Stomach (tissue), 9 donors: ENCODE measurements around the gene TCN2. TPM values are rescaled to one million over a fixed set of nuclear protein-coding genes. Genes with fewer than 3 reads are reported as not detected.

Experiments
- DNase-seq, 2 donors: peaks; one replicate each; pipeline versions ENCODE4 v3.0.0 to v3.0.0-alpha.2; 2013 to 2019
- H3K27ac ChIP-seq, 5 donors: fragments of 200-600 bp in 4 of 5; sonication (generic) in 4 of 5; one replicate each; pipeline ENCODE4 v1.5.1; 2013 to 2019; ENCODE audit warnings: mild to moderate bottlenecking in 1 of 5, moderate library complexity in 1 of 5
- H3K27me3 ChIP-seq, 3 donors: fragments of 200-600 bp; sonication (generic); one replicate each; pipeline ENCODE4 v1.5.1; 2017 to 2019; ENCODE audit warnings: mixed run types in 1 of 3
- H3K36me3 ChIP-seq, 4 donors: fragments of 200-600 bp; sonication (generic); 1 replicate in 3 of 4; 2 replicates in 1 of 4; pipeline ENCODE4 v1.5.1; 2016 to 2019
- H3K4me1 ChIP-seq, 4 donors: fragments of 200-600 bp; sonication (generic); one replicate each; pipeline ENCODE4 v1.5.1; 2016 to 2019
- H3K4me3 ChIP-seq, 4 donors: fragments of 200-600 bp; sonication (generic) in 3 of 4; one replicate each; pipeline ENCODE4 v1.5.1; 2016 to 2019; ENCODE audit warnings: mild to moderate bottlenecking in 1 of 4
- H3K9me3 ChIP-seq, 4 donors: fragments of 200-600 bp; sonication (generic); one replicate each; pipeline ENCODE4 v1.5.1; 2016 to 2019
- EP300 ChIP-seq: sonication (generic); formaldehyde crosslinking; IDR thresholded peaks from one replicate; pipeline ENCODE4 v1.6.1; 2017; ENCODE audit warnings: antibody characterized with exemption
- POLR2A ChIP-seq, 4 donors: fragments of 450-650 bp; IDR thresholded peaks; one replicate each; pipeline ENCODE4 v1.6.1; 2016; ENCODE audit warnings: antibody characterized with exemption in 4 of 4, control low read depth in 2 of 4, mild to moderate bottlenecking in 1 of 4, moderate library complexity in 1 of 4
- POLR2AphosphoS5 ChIP-seq, 3 donors: sonication (generic); formaldehyde crosslinking; IDR thresholded peaks; one replicate each; pipeline ENCODE4 v1.6.1; 2016; ENCODE audit warnings: antibody characterized with exemption in 3 of 3
- WGBS, 5 donors: extraction: QIAGEN DNeasy Blood & Tissue Kit in 3 of 5; methylation state at CpG; one replicate each; pipeline versions ENCODE4 v1.1.5 to v1.1.7; 2013 to 2018; 5-methylcytosine and 5-hydroxymethylcytosine counted together
- intact Hi-C: fragments of 100-400 bp; cut with DNase I; formaldehyde crosslinking; loops from one replicate; pipeline ENCODE4 v1.15.1; 2023; ENCODE audit warnings: low total_unique reads
- polyA plus RNA-seq, 3 donors: library from polyadenylated mRNA; stranded (reverse); fragments of 200-250 nt; gene quantifications; one replicate each; pipeline ENCODE4 v1.2.3, GENCODE V29; 2013
- total RNA-seq, 5 donors: library from RNA; depleted of rRNA; stranded (reverse); fragments of >200 nt; gene quantifications; one replicate each; pipeline versions ENCODE4 v1.1.0 to v1.2.3, GENCODE V29; 2014 to 2016
- TF ChIP-seq, protein P1 (sequence below), 7 experiments: fragments of 450-650 bp in 4 of 7; fragments of 200-600 bp in 3 of 7; sonication (generic) in 3 of 7; IDR thresholded peaks; one replicate each; pipeline ENCODE4 v1.5.1; 2016 to 2019; ENCODE audit warnings: antibody characterized with exemption in 7 of 7, control low read depth in 2 of 7, mild to moderate bottlenecking in 1 of 7
- donor health status: healthy with polysubstance abuse.
- donor health status: Bipolar disorder and iron deficiency.
- donor health status: healthy.

TCN2 gene
- total and polyA plus RNA-seq, 8 donors = 1.4 to 16.3 (median 4.2) TPM

DNA sequence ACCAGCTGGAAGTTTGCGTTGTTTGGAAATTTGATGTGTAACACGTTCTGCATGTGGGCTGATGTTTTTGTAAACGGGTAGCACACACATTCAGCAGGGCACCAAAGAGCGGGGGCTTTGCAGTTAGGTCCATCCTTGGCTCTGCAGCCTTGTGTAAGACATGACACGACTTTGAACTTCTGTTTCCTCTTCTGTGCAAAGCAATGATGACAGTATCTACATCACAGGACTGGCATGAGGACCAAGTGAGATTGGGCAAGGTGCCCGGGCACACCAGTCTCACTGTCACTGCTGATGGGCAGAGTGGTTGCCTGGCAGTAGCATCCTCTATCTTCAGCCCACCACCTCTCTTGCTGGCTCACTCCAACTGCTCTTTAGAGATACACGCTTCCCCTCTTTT lies 3.3 kb downstream of the TCN2 start:
- no peak for TF ChIP-seq POLR2AphosphoS5 (IDR thresholded peaks at IDR 0.05)
- no peak for TF ChIP-seq EP300
- TF ChIP-seq, protein P1, sequence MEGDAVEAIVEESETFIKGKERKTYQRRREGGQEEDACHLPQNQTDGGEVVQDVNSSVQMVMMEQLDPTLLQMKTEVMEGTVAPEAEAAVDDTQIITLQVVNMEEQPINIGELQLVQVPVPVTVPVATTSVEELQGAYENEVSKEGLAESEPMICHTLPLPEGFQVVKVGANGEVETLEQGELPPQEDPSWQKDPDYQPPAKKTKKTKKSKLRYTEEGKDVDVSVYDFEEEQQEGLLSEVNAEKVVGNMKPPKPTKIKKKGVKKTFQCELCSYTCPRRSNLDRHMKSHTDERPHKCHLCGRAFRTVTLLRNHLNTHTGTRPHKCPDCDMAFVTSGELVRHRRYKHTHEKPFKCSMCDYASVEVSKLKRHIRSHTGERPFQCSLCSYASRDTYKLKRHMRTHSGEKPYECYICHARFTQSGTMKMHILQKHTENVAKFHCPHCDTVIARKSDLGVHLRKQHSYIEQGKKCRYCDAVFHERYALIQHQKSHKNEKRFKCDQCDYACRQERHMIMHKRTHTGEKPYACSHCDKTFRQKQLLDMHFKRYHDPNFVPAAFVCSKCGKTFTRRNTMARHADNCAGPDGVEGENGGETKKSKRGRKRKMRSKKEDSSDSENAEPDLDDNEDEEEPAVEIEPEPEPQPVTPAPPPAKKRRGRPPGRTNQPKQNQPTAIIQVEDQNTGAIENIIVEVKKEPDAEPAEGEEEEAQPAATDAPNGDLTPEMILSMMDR (IDR thresholded peaks at IDR 0.05) = no peak
- no peak for TF ChIP-seq POLR2A (IDR thresholded peaks at IDR 0.05)
- intact Hi-C loops = no loop called here
- H3K27ac ChIP-seq = peak overlapping the region in 2 of 5 donors; percentile 80 to 88
- H3K4me3 ChIP-seq = no peak overlapping the region
- WGBS, 5 donors = 68 to 79% (median 76%) methylated on average over 7 of the region's 7 CpGs
- no peak for DNase-seq
- H3K27me3 ChIP-seq = no peaks in the 10 kb centered on the region
- H3K9me3 ChIP-seq = no peaks in the 10 kb centered on the region
- H3K36me3 ChIP-seq = peaks cover 0 to 52% (median 32%) of the 10 kb centered on the region in 4 donors
- H3K4me1 ChIP-seq = peaks cover 30 to 49% (median 41%) of the 10 kb centered on the region in 4 donors

DNA sequence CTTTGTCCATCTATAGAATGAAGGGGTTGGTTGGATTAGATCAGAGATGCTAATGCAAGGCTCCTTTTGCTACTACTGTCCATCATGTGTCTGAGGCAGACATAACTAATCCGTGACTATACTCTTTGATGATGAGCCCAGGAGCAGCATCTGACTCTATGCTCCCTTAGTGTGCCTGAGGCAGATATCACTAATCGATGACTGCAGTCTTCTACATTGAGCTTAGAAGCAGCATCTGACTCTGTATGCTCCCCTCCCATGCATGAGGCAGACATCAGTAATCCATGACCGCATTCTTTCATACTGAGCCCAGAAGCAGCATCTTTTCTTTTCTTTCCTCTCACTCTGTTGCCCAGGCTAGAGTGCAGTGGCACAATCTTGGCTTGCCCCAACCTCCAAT lies 4.2 kb downstream of the TCN2 start:
- TF ChIP-seq EP300 = no peak
- no peak for TF ChIP-seq POLR2AphosphoS5 (IDR thresholded peaks at IDR 0.05)
- TF ChIP-seq, protein P1 (IDR thresholded peaks at IDR 0.05) = no peak
- TF ChIP-seq POLR2A (IDR thresholded peaks at IDR 0.05) = no peak
- peaks cover 21 to 40% (median 32%) of the 10 kb centered on the region in 4 donors for H3K4me1 ChIP-seq
- H3K9me3 ChIP-seq = no peaks in the 10 kb centered on the region
- no peaks in the 10 kb centered on the region for H3K27me3 ChIP-seq
- WGBS, 5 donors = 93 to 100% (median 96%) methylated on average over 3 of the region's 3 CpGs
- DNase-seq = no peak
- no peak overlapping the region for H3K4me3 ChIP-seq
- no peak overlapping the region for H3K27ac ChIP-seq
- intact Hi-C loops = no loop called here
- peaks cover 0 to 61% (median 38%) of the 10 kb centered on the region in 4 donors for H3K36me3 ChIP-seq

DNA sequence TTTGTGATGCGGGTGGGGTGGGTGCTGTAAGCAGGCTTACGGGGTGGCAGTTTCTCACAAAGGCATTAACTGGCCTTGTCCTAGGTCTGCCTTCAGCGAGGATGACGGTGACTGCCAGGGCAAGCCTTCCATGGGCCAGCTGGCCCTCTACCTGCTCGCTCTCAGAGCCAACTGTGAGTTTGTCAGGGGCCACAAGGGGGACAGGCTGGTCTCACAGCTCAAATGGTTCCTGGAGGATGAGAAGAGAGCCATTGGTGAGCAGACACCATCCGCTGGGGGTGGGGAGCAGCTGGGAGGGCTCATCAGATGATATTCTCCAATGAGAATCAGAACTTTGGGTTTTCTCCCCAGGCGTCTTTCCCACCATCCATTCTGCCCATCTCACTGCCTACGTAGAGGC lies 5.8 kb downstream of the TCN2 start:
- DNase-seq = no peak
- Histone ChIP-seq H3K9me3 (no peaks in the 10 kb centered on the region), H3K4me1 (peaks cover 10 to 25% (median 21%) of the 10 kb centered on the region in 4 donors), H3K27ac (no peak overlapping the region), H3K27me3 (no peaks in the 10 kb centered on the region), H3K36me3 (peaks cover 0 to 76% (median 47%) of the 10 kb centered on the region in 4 donors), H3K4me3 (no peak overlapping the region)
- TF ChIP-seq EP300 (no peak), POLR2A (IDR thresholded peaks at IDR 0.05) (no peak), POLR2AphosphoS5 (IDR thresholded peaks at IDR 0.05) (no peak)
- TF ChIP-seq, protein P1 (IDR thresholded peaks at IDR 0.05) = no peak
- intact Hi-C loops = no loop called here
- WGBS, 5 donors = 93 to 96% (median 95%) methylated on average over 8 of the region's 8 CpGs

GRCh38 chr22:30614268-30614667 lies 7.3 kb downstream of the TCN2 start:
- Histone ChIP-seq H3K27me3 (no peaks in the 10 kb centered on the region), H3K4me1 (peaks cover 4 to 10% (median 7%) of the 10 kb centered on the region in 4 donors), H3K4me3 (no peak overlapping the region), H3K9me3 (no peaks in the 10 kb centered on the region), H3K27ac (no peak overlapping the region), H3K36me3 (peaks cover 0 to 91% (median 58%) of the 10 kb centered on the region in 4 donors)
- no peak for DNase-seq
- 88 to 98% (median 90%) methylated on average over 4 to 7 of the region's 7 CpGs for WGBS, 5 donors
- intact Hi-C loops = no loop called here
- TF ChIP-seq POLR2A (IDR thresholded peaks at IDR 0.05) (no peak), POLR2AphosphoS5 (IDR thresholded peaks at IDR 0.05) (no peak), EP300 (no peak)
- TF ChIP-seq, protein P1 (IDR thresholded peaks at IDR 0.05) = no peak
